ENCODE measurements around the gene SIGLEC10.
A peak's percentile ranks its signal among the peaks of the same experiment; 100 is the strongest.
"Not testable (repeated sequence)": the region's sequence is repeated elsewhere in the genome, so short reads cannot be mapped to it uniquely, and the experiment has no call there.

SIGLEC10 gene

GRCh38 chr19:51439021-51439465 lies 21.6 kb upstream of the SIGLEC10 start:
- DNase-seq (ENCODE audit: low read depth in 2 of 2) = no peak

GRCh38 chr19:51434456-51434855 lies 17.0 kb upstream of the SIGLEC10 start:
- DNase-seq (ENCODE audit: low read depth in 2 of 2) = no peak

- no peak for DNase-seq (ENCODE audit: low read depth in 2 of 2)
These were observed 15.6 kb upstream of the SIGLEC10 start for GRCh38 chr19:51433043-51433442.

DNA sequence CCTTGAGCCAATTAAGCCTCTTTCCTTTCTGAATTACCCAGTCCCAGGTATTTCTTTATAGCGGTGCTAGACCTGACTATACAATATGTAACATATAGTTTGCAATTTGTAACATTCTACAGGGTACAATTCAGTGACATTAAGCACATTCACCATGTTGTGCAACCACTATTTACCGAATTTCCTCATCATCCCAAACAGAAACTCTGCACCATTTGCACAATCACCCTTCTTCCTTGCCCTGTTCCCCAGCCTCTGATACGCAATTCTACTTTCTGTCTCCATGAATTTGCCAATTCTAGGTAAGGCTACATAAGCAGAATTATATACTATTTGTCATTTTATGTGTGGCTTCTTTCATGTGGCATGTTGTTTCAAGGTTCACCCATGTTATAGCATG lies 13.7 kb upstream of the SIGLEC10 start:
- DNase-seq (ENCODE audit: low read depth in 2 of 2) = no peak

- DNase-seq (ENCODE audit: low read depth in 2 of 2) = no peak
These were observed 12.8 kb upstream of the SIGLEC10 start for GRCh38 chr19:51430221-51430620.

DNA sequence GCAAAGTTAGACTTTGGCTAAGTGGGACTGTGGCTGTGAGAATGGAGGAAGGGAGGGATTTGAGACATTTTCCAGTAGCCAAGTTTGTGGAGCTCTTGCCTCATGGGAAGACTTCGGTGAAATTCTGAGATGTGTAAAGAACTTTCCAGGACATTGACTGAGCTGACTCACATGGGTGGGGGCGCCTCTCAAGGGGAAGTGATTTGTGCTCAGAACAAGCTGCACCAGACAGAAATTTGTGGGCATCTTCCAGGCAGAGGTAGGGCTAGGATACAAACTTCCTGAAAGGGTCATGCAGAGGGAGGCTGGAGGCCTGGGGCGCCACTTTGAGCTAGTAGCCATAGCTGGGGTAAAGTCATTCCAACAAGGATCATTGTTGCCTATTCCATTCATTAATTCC lies 9.8 kb upstream of the SIGLEC10 start:
- DNase-seq (ENCODE audit: low read depth in 2 of 2) = no peak

DNA sequence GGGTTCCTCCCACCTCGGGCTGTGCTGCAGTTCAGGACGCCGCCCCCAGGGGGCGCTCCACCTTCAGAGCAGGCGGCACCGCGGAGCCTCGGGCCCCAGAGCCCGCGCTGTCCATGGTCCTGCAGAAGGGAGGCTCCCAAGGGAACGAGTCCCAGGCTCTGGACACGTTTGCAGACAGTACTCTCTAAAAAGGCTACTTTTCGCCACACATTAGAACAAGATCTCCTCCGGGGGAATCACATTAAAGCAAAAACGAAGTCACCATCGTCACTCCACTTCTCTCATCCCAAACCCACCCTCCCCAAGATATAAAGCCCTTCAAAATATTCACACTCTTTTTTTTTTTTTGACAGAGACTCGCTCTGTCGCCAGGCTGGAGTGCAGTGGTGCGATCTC lies 4.6 kb upstream of the SIGLEC10 start:
- DNase-seq (ENCODE audit: low read depth in 2 of 2) = peak; percentile 67 to 91

DNA sequence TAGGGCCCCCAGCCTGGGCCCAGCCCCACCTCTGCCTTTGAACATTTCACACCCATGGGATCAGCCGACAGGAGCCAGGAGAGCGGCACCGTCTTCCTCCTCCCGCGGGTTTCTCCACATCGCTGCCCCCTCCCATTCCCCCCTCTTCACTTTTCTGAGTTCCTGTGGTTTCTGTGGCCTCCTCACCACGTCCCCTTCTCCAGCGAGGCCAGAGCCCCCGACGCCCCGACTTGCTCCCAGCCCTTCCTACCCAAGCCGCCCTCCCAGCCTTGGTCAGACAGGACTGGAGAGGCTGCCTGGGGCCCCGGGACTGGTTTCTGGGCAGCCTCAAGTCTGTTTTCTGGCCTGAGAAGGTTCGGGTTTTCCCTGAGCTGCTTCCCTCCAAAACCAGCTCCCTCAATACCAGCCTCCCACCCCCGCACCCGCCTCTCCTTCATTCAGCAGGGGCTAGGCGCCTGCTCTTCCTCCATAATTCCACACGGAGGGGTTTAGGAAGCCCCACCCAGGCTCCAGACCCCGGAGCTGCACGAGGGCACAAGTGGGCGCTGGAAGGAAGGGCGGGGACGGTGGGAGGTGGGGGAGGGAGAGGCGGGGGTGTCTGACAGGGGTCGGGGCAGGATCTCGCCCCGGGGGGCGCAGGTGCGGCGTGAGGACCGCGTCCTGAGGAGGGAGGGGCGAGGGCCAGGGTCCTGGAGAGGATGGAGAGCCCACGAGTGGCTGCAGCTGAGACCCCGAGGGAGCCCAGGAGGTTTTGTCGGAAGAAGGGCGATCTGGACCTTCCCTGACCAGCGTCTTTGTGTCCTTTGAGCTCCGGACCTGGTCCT lies 4.0 kb upstream of the SIGLEC10 start:
- DNase-seq (ENCODE audit: low read depth in 2 of 2) = no peak

- DNase-seq (ENCODE audit: low read depth in 2 of 2) = not testable (repeated sequence)
These were observed 3.1 kb upstream of the SIGLEC10 start for GRCh38 chr19:51420511-51420910.

DNA sequence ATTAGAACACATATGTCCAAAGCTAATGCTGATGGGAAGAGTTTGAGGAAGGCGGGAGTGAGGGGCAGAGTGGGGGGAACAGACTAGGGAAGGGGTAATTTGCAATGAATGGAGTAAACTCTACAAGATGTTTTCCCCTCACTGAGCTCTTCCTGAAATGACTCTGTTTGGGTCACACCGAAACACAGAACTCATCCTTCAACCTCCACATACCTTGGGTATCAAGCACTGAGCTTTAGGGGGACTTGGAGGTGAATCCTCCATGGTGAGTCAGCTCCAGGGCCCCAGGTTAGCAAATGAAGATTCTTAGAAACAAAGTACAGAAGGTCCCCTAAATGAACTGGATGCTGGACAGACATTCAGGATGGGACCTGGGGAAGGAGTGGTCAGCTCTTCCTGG lies 1.3 kb upstream of the SIGLEC10 start:
- DNase-seq (ENCODE audit: low read depth in 2 of 2) = no peak

- no peak for DNase-seq (ENCODE audit: low read depth in 2 of 2)
These were observed 342 bp upstream of the SIGLEC10 start for GRCh38 chr19:51417810-51418157.

GRCh38 chr19:51416422-51416821 lies 1.0 kb downstream of the SIGLEC10 start:
- DNase-seq (ENCODE audit: low read depth in 2 of 2) = not testable (repeated sequence)

GRCh38 chr19:51415187-51415586 lies 2.3 kb downstream of the SIGLEC10 start:
- no peak for DNase-seq (ENCODE audit: low read depth in 2 of 2)

DNA sequence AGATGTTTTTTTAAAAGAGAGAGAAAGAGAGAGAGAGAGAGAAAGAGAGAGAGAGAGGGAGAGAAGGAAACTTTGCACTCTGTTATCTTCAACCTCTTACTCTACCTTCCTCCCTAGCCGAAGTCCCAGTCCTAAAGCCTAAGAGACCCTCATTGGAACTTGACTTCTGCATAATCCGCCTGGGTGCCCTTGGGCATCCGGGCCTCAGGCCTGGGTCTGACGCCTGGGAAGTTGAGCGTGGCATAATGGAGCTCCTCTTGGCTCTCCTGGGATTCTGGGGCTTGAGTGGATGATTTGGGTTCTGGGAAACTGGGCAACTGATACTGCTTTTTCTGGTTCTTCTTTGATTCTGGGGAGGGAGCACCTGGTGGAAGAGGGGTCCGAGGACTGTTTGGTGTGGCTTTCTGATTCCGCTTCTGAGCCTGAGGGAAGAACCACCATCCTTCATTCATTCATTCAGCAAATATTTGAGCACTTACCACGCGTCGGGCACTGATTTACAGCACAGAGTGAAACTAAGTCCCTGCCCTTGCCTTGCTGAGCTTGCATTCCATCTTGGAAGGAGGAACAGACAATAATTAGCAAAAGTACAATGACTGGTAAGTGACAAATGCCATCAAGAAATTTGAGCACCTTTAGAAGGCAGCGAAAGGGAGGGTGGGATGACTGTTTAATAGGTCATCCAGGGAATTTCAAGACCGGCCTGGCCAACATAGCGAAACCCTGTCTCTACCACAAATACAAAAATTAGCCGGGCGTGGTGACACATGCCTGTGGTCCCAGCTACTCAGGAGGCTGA lies 6.3 kb downstream of the SIGLEC10 start:
- DNase-seq (ENCODE audit: low read depth in 2 of 2) = no peak

DNA sequence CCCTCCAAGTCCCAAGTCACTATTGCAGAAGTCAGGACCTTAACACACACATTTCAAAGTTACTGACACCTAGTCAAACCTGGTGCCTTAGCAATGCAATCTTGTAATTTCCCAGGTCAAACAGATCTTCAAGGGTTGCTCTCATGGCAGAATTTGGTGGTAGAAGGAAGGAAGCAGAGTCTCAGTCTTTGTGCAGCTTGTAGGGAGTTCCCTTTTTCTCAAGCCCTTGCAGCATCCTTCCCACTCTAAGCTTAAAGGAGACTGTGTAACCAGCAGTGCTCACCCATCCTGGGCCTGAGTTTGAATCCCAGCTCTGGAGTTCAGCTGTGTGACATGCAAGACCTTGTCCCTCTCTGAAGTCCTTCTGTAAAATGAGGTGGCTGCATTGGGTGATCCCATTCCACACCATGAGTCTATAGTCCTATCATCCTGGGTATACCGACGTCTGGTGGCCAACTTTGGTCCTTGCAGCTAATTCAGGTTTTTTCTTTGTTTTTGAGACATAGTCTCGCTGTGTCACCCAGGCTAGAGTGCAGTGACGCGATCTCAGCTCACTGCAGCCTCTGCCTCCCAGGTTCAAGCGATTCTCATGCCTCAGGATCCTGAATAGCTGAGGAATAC lies 9.8 kb downstream of the SIGLEC10 start:
- no peak for DNase-seq (ENCODE audit: low read depth in 2 of 2)

- no peak for DNase-seq (ENCODE audit: low read depth in 2 of 2)
These were observed 15.3 kb downstream of the SIGLEC10 start for GRCh38 chr19:51402117-51402516.

GRCh38 chr19:51399936-51400335 lies 17.5 kb downstream of the SIGLEC10 start:
- not testable (repeated sequence) for DNase-seq (ENCODE audit: low read depth in 2 of 2)

DNA sequence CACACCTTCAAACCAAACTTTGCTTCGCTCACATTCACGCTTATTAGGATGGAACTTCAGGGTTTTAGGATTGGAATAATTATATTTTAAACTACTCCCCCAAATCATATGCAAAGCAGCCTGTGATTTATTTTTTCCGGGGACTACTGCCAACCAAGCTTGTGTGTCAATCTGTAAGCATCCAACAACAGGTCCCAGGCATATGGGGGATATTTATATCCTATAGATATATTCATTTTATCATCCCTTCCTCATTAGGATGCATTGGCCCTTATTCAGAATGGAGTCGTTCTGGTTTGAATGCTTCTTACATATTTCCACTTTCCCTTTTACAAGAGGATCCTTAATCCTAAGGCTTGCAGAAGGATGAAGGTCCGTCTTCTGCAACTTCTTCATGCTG lies 18.2 kb downstream of the SIGLEC10 start:
- no peak for DNase-seq (ENCODE audit: low read depth in 2 of 2)

DNA sequence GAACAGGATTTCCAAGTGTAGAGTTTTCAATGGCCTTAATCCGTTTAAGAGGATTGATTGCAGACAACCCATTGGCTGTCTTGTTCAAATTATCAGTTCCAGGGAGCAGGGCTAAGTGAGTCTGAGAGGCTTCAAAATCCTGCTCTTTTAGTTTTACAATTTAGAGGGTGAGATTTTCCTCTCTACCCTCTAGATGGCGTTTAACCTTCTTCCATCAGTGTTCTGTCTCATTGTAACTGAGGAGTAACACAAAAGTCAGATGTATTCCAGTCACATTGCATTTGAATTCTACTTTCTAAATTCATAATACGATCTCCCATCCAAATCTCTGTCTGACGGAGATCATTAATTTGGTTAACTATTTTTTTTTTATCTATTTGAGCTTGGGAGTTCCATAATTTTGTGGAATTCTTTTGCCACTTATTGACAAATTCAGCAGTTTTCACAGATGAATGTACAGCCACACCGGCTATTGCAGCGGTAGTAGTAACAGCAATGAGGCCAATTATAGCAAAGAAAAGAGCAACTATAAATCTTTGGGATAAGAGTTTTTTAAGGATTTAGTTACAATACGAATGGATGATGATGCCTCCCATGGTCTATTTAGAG lies 19.2 kb downstream of the SIGLEC10 start:
- DNase-seq (ENCODE audit: low read depth in 2 of 2) = no peak

GRCh38 chr19:51397453-51397852 lies 20.0 kb downstream of the SIGLEC10 start:
- not testable (repeated sequence) for DNase-seq (ENCODE audit: low read depth in 2 of 2)

DNA sequence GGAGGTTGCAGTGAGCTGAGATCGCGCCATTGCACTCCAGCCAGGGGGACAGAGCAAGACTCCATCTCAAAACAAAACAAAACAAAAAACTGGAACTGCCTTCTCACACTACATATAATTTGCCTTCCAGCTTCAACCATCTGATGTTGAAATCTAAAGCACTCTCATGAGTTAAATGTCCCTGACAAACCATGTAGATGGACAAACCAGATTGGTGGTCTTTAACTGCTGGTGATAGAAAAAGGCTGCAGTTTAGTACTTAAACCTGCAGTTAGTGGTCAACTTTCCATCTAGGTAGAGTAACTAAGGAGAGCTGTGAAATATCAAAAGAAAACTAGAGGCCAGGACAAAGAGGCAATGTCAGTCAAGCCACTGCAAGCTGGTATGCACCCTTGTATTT lies 21.3 kb downstream of the SIGLEC10 start:
- DNase-seq (ENCODE audit: low read depth in 2 of 2) = no peak

Data from stimulated activated CD4-positive, alpha-beta T cell treated with anti-CD3 and anti-CD28 coated beads, Interleukin-12 subunit alpha, Interleukin-12 subunit beta, amount 100 ng/mL, for 24 hours (primary cell).